ENCODE measurements around the gene TMEM163. TPM values are rescaled to one million over a fixed set of nuclear protein-coding genes. Genes with fewer than 3 reads are reported as not detected.

The TMEM163 gene
- total and polyA plus RNA-seq, 2 of the 13 experiments (the other 11 are each of a cell fraction or from before 2014, with no cell fraction given): 0.05 TPM; not detected in 1

GRCh38 chr2:134549104-134549503 lies 169.7 kb downstream of the TMEM163 start:
- FAIRE-seq (no peak), ATAC-seq (no peak), DNase-seq (ENCODE audit: low spot score) (no peak)
- Histone ChIP-seq H3K36me3 (replicated peaks in 1 of 2; ENCODE audit: control insufficient read depth in 1 of 2, insufficient read depth in 2 of 2, low read length in 2 of 2) (no peaks in the 10 kb centered on the region), H3K4me1 (ENCODE audit: insufficient read depth, low read length) (no peaks in the 10 kb centered on the region), H3K9me3 (ENCODE audit: low read length) (no peaks in the 10 kb centered on the region), H2AFZ (ENCODE audit: low read length) (no peak overlapping the region), H3K4me2 (ENCODE audit: low read depth, low read length) (no peak overlapping the region), H3K79me2 (ENCODE audit: insufficient read depth, low read length) (no peaks in the 10 kb centered on the region), H3K9ac (ENCODE audit: insufficient read depth, low read depth, low read length) (no peak overlapping the region), H4K20me1 (ENCODE audit: insufficient read depth, low read length) (no peaks in the 10 kb centered on the region), H3K27ac (ENCODE audit: extremely low read length, insufficient read depth, low read length) (no peak overlapping the region), H3K4me3 (replicated peaks in 1 of 3; ENCODE audit: insufficient read depth in 1 of 3, low read depth in 2 of 3, low read length in 3 of 3) (no peak overlapping the region), H3K27me3 (ENCODE audit: control insufficient read depth in 1 of 2, insufficient read depth in 2 of 2, low read length in 2 of 2) (peaks cover 3 to 25% of the 10 kb centered on the region in 2 experiments; a peak in 4 of 5 replicates)
- WGBS (ENCODE audit: low lambda C conversion rate): 16% methylated on average over 3 of the region's 3 CpGs
- CTCF ChIA-PET (ENCODE audit: low intra/inter-chr PET ratio, low total read pairs): no interaction called here
- intact Hi-C loops (cut with micrococcal nuclease; ENCODE audit: unreplicated experiment): no loop called here
- no TSS peak for BruUV-seq (replicated peaks)
- POLR2A ChIA-PET: no interaction called here
- TF ChIP-seq CEBPB (IDR thresholded peaks at IDR 0.05; ENCODE audit: borderline replicate concordance, low read depth, low read length): peak; percentile 58
- no peak for TF ChIP-seq CBX2 (IDR thresholded peaks at IDR 0.05; ENCODE audit: low read depth, low read length)
- TF ChIP-seq CBX2 (CRISPR knock-in tag; IDR thresholded peaks at IDR 0.05; ENCODE audit: low read depth): no peak
- in situ Hi-C loops (cut with HindIII; ENCODE audit: extremely low pct_ligation_motif_present, low pct_unique_long_range_greater_than_20kb): no loop called here

GRCh38 chr2:134540990-134541389 lies 177.8 kb downstream of the TMEM163 start:
- BruUV-seq (replicated peaks): no TSS peak
- Histone ChIP-seq H2AFZ (ENCODE audit: low read length) (no peak overlapping the region), H3K4me3 (replicated peaks in 1 of 3; ENCODE audit: insufficient read depth in 1 of 3, low read depth in 2 of 3, low read length in 3 of 3) (no peak overlapping the region), H4K20me1 (ENCODE audit: insufficient read depth, low read length) (no peaks in the 10 kb centered on the region), H3K79me2 (ENCODE audit: insufficient read depth, low read length) (no peaks in the 10 kb centered on the region), H3K9me3 (ENCODE audit: low read length) (no peaks in the 10 kb centered on the region), H3K36me3 (replicated peaks in 1 of 2; ENCODE audit: control insufficient read depth in 1 of 2, insufficient read depth in 2 of 2, low read length in 2 of 2) (no peaks in the 10 kb centered on the region), H3K27me3 (ENCODE audit: control insufficient read depth in 1 of 2, insufficient read depth in 2 of 2, low read length in 2 of 2) (peaks cover 4 to 30% of the 10 kb centered on the region in 2 experiments; a peak in 2 of 5 replicates), H3K4me1 (ENCODE audit: insufficient read depth, low read length) (no peaks in the 10 kb centered on the region), H3K27ac (ENCODE audit: extremely low read length, insufficient read depth, low read length) (no peak overlapping the region), H3K4me2 (ENCODE audit: low read depth, low read length) (no peak overlapping the region), H3K9ac (ENCODE audit: insufficient read depth, low read depth, low read length) (no peak overlapping the region)
- no peak for TF ChIP-seq ZNF530 (CRISPR knock-in tag; IDR thresholded peaks at IDR 0.05; ENCODE audit: low read depth)
- no peak for TF ChIP-seq ZNF780A (CRISPR knock-in tag; IDR thresholded peaks at IDR 0.05)
- no peak for TF ChIP-seq NR0B2 (CRISPR knock-in tag; IDR thresholded peaks at IDR 0.05)
- no peak for TF ChIP-seq DZIP1 (CRISPR knock-in tag; IDR thresholded peaks at IDR 0.05)
- no peak for TF ChIP-seq EHMT2 (IDR thresholded peaks at IDR 0.05; ENCODE audit: borderline replicate concordance, low read depth, low read length)
- TF ChIP-seq HIC2 (CRISPR knock-in tag; IDR thresholded peaks at IDR 0.05; ENCODE audit: low read depth): no peak
- TF ChIP-seq SRSF1 (optimal IDR thresholded peaks at IDR 0.05; ENCODE audit: low read depth, low read length): no peak
- TF ChIP-seq ZNF788 (CRISPR knock-in tag; IDR thresholded peaks at IDR 0.05; ENCODE audit: borderline replicate concordance): no peak
- CTCF ChIA-PET (ENCODE audit: low intra/inter-chr PET ratio, low total read pairs): no interaction called here
- POLR2A ChIA-PET: no interaction called here
- in situ Hi-C loops (cut with HindIII; ENCODE audit: extremely low pct_ligation_motif_present, low pct_unique_long_range_greater_than_20kb) (no loop called here), intact Hi-C loops (cut with micrococcal nuclease; ENCODE audit: unreplicated experiment) (no loop called here)
- DNase-seq (ENCODE audit: low spot score) (no peak), ATAC-seq (no peak), FAIRE-seq (no peak)

Data from HepG2 (cell line).